GM12875 (cell line): ENCODE results near the gene MYO16.

ENCODE experiments used
- H3K4me3 ChIP-seq: one replicate; pipeline ENCODE4 v1.5.1; 2011; ENCODE audit warnings: low read depth, low read length, control low read depth
- CTCF ChIP-seq: IDR thresholded peaks from 2 replicates; pipeline ENCODE4 v1.5.1; 2011; ENCODE audit warnings: low read depth, mild to moderate bottlenecking, control low read depth, inconsistent platforms, low read length, moderate library complexity, borderline replicate concordance; ENCODE audit not compliant: insufficient read depth

MYO16 gene

GRCh38 chr13:108657519-108657918 is 28.1 kb downstream of the MYO16 start:
- TF ChIP-seq CTCF: no peak
- no peak overlapping the region for H3K4me3 ChIP-seq

DNA sequence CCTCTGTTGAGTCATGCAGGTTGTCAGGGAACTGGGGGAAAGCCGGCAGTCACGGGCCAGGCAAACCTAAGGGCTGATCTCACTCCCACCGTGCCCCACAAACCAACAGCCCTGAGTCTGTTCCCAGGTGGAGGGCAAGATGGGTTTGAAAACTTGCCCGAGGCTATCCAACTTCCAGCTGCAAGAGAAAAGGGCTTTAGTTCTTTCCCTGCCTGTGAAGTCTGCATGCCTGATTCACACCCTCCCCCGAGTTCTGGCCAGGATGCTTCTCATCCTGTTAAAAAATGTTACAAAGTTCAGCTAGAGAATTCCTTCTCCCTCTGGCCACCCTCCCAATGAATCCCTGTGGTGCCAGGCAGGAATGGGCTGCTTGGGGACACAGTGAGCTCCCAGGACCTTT is 33.1 kb downstream of the MYO16 start:
- no peak overlapping the region for H3K4me3 ChIP-seq
- TF ChIP-seq CTCF: no peak

- TF ChIP-seq CTCF: no peak
- no peak overlapping the region for H3K4me3 ChIP-seq
These were observed 34.3 kb downstream of the MYO16 start for GRCh38 chr13:108663710-108664109.

GRCh38 chr13:108667205-108667604 is 37.8 kb downstream of the MYO16 start:
- no peak overlapping the region for H3K4me3 ChIP-seq
- no peak for TF ChIP-seq CTCF

DNA sequence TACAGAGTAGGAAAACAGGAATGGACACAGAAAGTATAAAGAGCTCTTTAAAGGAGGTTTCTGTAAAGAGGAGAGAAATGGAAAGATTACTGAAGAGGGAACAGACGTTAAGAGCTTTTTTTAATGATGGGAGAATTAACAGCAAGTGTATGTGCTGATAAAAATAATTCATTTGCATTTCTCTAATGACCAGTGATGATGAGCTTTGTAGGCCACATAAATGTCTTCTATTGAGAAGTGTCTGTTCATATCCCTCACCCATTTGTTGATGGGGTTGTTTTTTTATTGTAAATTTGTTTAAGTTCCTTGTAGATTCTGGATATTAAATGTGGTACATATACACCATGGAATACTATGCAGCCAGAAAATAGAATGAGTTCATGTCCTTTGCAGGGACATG is 40.0 kb downstream of the MYO16 start:
- TF ChIP-seq CTCF: no peak
- H3K4me3 ChIP-seq: no peak overlapping the region

GRCh38 chr13:108674346-108674745 is 44.9 kb downstream of the MYO16 start:
- H3K4me3 ChIP-seq: no peak overlapping the region
- no peak for TF ChIP-seq CTCF

- TF ChIP-seq CTCF: no peak
- H3K4me3 ChIP-seq: no peak overlapping the region
These were observed 45.4 kb downstream of the MYO16 start for GRCh38 chr13:108674771-108675170.
